Stimulated activated CD8-positive, alpha-beta memory T cell treated with anti-CD3 and anti-CD28 coated beads, Interleukin-4, amount 100 ng/mL, for 48 hours (primary cell): ENCODE results near the gene CMTM8.
A peak's percentile ranks its signal among the peaks of the same experiment; 100 is the strongest.
"Not testable (repeated sequence)": the region's sequence is repeated elsewhere in the genome, so short reads cannot be mapped to it uniquely, and the experiment has no call there.

ENCODE experiments used
- DNase-seq: peaks from one replicate; pipeline ENCODE4 v3.0.0-alpha.2; 2020

Gene CMTM8

GRCh38 chr3:32384938-32385337 lies 146.5 kb downstream of the CMTM8 start:
- DNase-seq, result no peak

- no peak for DNase-seq
Observed at GRCh38 chr3:32387512-32387911, 149.0 kb downstream of the CMTM8 start.

- DNase-seq, result not testable (repeated sequence)
Observed at GRCh38 chr3:32389577-32389976, 151.1 kb downstream of the CMTM8 start.

GRCh38 chr3:32391643-32392535 lies 153.4 kb downstream of the CMTM8 start, which contains the start of gene CMTM7:
CMTM7 (plus strand) TSS chr3:32391853; CDS start chr3:32391907, 54 bp downstream.
- peak; percentile 75 for DNase-seq

GRCh38 chr3:32392536-32393302 lies 154.2 kb downstream of the CMTM8 start:
- peak; percentile 50 for DNase-seq

- DNase-seq, result no peak
Observed at GRCh38 chr3:32395496-32395895, 157.0 kb downstream of the CMTM8 start.

- no peak for DNase-seq
Observed at GRCh38 chr3:32397941-32398340, 159.5 kb downstream of the CMTM8 start.

- DNase-seq, result no peak
Observed at GRCh38 chr3:32398531-32398930, 160.1 kb downstream of the CMTM8 start.

GRCh38 chr3:32399030-32399620 lies 160.6 kb downstream of the CMTM8 start:
- DNase-seq, result no peak

- no peak for DNase-seq
Observed at GRCh38 chr3:32401126-32401525, 162.6 kb downstream of the CMTM8 start.

GRCh38 chr3:32401556-32402081 lies 163.1 kb downstream of the CMTM8 start:
- peak; percentile 66 for DNase-seq

- no peak for DNase-seq
Observed at GRCh38 chr3:32403663-32404062, 165.2 kb downstream of the CMTM8 start.

GRCh38 chr3:32404714-32405113 lies 166.2 kb downstream of the CMTM8 start:
- DNase-seq, result no peak

- DNase-seq, result no peak
Observed at GRCh38 chr3:32405155-32405554, 166.7 kb downstream of the CMTM8 start.

- DNase-seq, result no peak
Observed at GRCh38 chr3:32405711-32406323, 167.3 kb downstream of the CMTM8 start.

- no peak for DNase-seq
Observed at GRCh38 chr3:32406486-32407408, 168.3 kb downstream of the CMTM8 start.

- peak; percentile 11 for DNase-seq
Observed at GRCh38 chr3:32410367-32411246, 172.1 kb downstream of the CMTM8 start.

GRCh38 chr3:32411442-32411841 lies 173.0 kb downstream of the CMTM8 start:
- no peak for DNase-seq

GRCh38 chr3:32412887-32413286 lies 174.4 kb downstream of the CMTM8 start:
- no peak for DNase-seq

- peak; percentile 19 for DNase-seq
Observed at GRCh38 chr3:32413845-32414521, 175.5 kb downstream of the CMTM8 start.
